GM18870 (cell line): ENCODE measurements around the gene PPFIBP1.

ENCODE experiments used
- ATAC-seq: cut with Tn5 transposase; IDR thresholded peaks from one replicate; pipeline ENCODE4 v1.9.1; 2021; ENCODE audit warnings: moderate library complexity; ENCODE audit not compliant: unreplicated experiment

Gene PPFIBP1

GRCh38 chr12:27523642-27524493, at the start of gene PPFIBP1:
Gene PPFIBP1 (plus strand): TSS chr12:27524206. CDS start chr12:27633397, 109,191 bp downstream.
- peak; percentile 87 for ATAC-seq

- ATAC-seq: no peak
Measured at GRCh38 chr12:27474344-27474743, 49.7 kb upstream of the PPFIBP1 start.

GRCh38 chr12:27477049-27477448, 47.0 kb upstream of the PPFIBP1 start:
- no peak for ATAC-seq

GRCh38 chr12:27478949-27479348, 45.1 kb upstream of the PPFIBP1 start:
- no peak for ATAC-seq

GRCh38 chr12:27480016-27480415, 44.0 kb upstream of the PPFIBP1 start:
- ATAC-seq: no peak

- no peak for ATAC-seq
Measured at GRCh38 chr12:27486961-27487360, 37.0 kb upstream of the PPFIBP1 start.

GRCh38 chr12:27488479-27488878, 35.5 kb upstream of the PPFIBP1 start:
- ATAC-seq: no peak

- no peak for ATAC-seq
Measured at GRCh38 chr12:27491226-27491625, 32.8 kb upstream of the PPFIBP1 start.

- no peak for ATAC-seq
Measured at GRCh38 chr12:27493260-27493940, 30.6 kb upstream of the PPFIBP1 start.

- ATAC-seq: no peak
Measured at GRCh38 chr12:27497446-27497845, 26.6 kb upstream of the PPFIBP1 start.

GRCh38 chr12:27498149-27498548, 25.9 kb upstream of the PPFIBP1 start:
- peak; percentile 81 for ATAC-seq

GRCh38 chr12:27498761-27499160, 25.2 kb upstream of the PPFIBP1 start:
- no peak for ATAC-seq

GRCh38 chr12:27499377-27499776, 24.6 kb upstream of the PPFIBP1 start:
- ATAC-seq: no peak

- no peak for ATAC-seq
Measured at GRCh38 chr12:27500546-27500945, 23.5 kb upstream of the PPFIBP1 start.

GRCh38 chr12:27502021-27502435, 22.0 kb upstream of the PPFIBP1 start:
- no peak for ATAC-seq

GRCh38 chr12:27504507-27504906, 19.5 kb upstream of the PPFIBP1 start:
- ATAC-seq: no peak

- no peak for ATAC-seq
Measured at GRCh38 chr12:27505109-27505508, 18.9 kb upstream of the PPFIBP1 start.

GRCh38 chr12:27505761-27506160, 18.2 kb upstream of the PPFIBP1 start:
- ATAC-seq: no peak

- ATAC-seq: no peak
Measured at GRCh38 chr12:27506645-27507189, 17.3 kb upstream of the PPFIBP1 start.

- ATAC-seq: no peak
Measured at GRCh38 chr12:27508736-27509431, 15.1 kb upstream of the PPFIBP1 start.

- no peak for ATAC-seq
Measured at GRCh38 chr12:27511031-27511722, 12.8 kb upstream of the PPFIBP1 start.
